GM12878 (cell line): Measurements from ENCODE around the gene STAG1. TPM values are rescaled to one million over a fixed set of nuclear protein-coding genes. Genes with fewer than 3 reads are reported as not detected.

Source experiments
- ATAC-seq: fragments of 200-7000 bp; cut with Tn5 transposase; 3 replicates; pipeline ENCODE4 v1.9.1; 2020; ENCODE audit warnings: mild to moderate bottlenecking, moderate library complexity
- BruUV-seq: library from RNA; stranded (reverse); fragments of 400-500 nt; replicated peaks from 2 replicates; lab custom pipeline; 2021; lab: Mats Ljungman, UMichigan
- CTCF ChIA-PET: fragments of 300-600 bp; sonication (Branson Sonifier 250); formaldehyde crosslinking; extraction: SDS; loops from one replicate; lab custom pipeline; 2021; ENCODE audit warnings: inconsistent platforms; lab: Yijun Ruan, JAX
- POLR2A ChIA-PET: fragments of 350-600 bp; formaldehyde crosslinking; extraction: SDS; loops from one replicate; lab custom pipeline; 2021; ENCODE audit warnings: inconsistent platforms; lab: Charles Lee
- RAD21 ChIA-PET: fragments of 300-600 bp; sonication (Branson Sonifier 250); formaldehyde crosslinking; loops from one replicate; lab custom pipeline; 2023; ENCODE audit warnings: antibody characterized with exemption; ENCODE audit not compliant: unreplicated experiment; lab: Charles Lee
- SMC1A ChIA-PET: fragments of 300-600 bp; sonication (Branson Sonifier 250); formaldehyde crosslinking; loops from one replicate; lab custom pipeline; 2023; ENCODE audit not compliant: unreplicated experiment, uncharacterized antibody; lab: Charles Lee
- DNase-seq: peaks from one replicate; pipeline ENCODE4 v3.0.0-alpha.2; 2011; ENCODE audit warnings: low read depth, low spot score
- FAIRE-seq: peaks from 3 replicates; lab custom pipeline; 2011; peaks lifted over from hg19 to GRCh38; lab: Jason Lieb, UNC
- H2AFZ ChIP-seq: 2 replicates; pipeline ENCODE4 v1.6.0; 2011; ENCODE audit warnings: low read depth, low read length, control low read depth; ENCODE audit not compliant: control insufficient read depth
- H3K27ac ChIP-seq: 2 replicates; pipeline ENCODE4 v1.5.1; 2011; ENCODE audit warnings: control low read depth; ENCODE audit not compliant: control insufficient read depth, insufficient read depth
- H3K27me3 ChIP-seq, 2 experiments: replicated peaks in 1 of 2; 2 replicates each; pipeline versions ENCODE4 v1.6.0 to v1.6.1; 2011; ENCODE audit warnings: low read length in 1 of 2; ENCODE audit not compliant: control insufficient read depth in 2 of 2, insufficient read depth in 2 of 2
- H3K36me3 ChIP-seq, 2 experiments: 2 replicates each; pipeline ENCODE4 v1.5.1; 2011; ENCODE audit warnings: low read length in 1 of 2; ENCODE audit not compliant: control insufficient read depth in 2 of 2, insufficient read depth in 2 of 2
- H3K4me1 ChIP-seq: 2 replicates; pipeline ENCODE4 v1.6.1; 2011; ENCODE audit warnings: mild to moderate bottlenecking, low read length, moderate library complexity, mixed read lengths; ENCODE audit not compliant: control insufficient read depth, insufficient read depth
- H3K4me2 ChIP-seq: 2 replicates; pipeline ENCODE4 v1.6.0; 2011; ENCODE audit warnings: control low read depth; ENCODE audit not compliant: control insufficient read depth, insufficient read depth
- H3K4me3 ChIP-seq: fragments of 200-600 bp; sonication (generic); 2 replicates; pipeline ENCODE4 v1.5.1; 2016
- H3K79me2 ChIP-seq: 2 replicates; pipeline ENCODE4 v1.6.0; 2011; ENCODE audit warnings: low read length; ENCODE audit not compliant: control insufficient read depth, insufficient read depth
- H3K9ac ChIP-seq: 2 replicates; pipeline ENCODE4 v1.8.0; 2011; ENCODE audit warnings: low read length, control low read depth, mixed read lengths; ENCODE audit not compliant: control insufficient read depth, insufficient read depth
- H3K9me3 ChIP-seq: replicated peaks from 3 replicates; pipeline ENCODE4 v1.5.1; 2011; ENCODE audit warnings: mild to moderate bottlenecking, low read length; ENCODE audit not compliant: control insufficient read depth, insufficient read depth
- H4K20me1 ChIP-seq: 2 replicates; pipeline ENCODE4 v1.6.0; 2011; ENCODE audit not compliant: control insufficient read depth, insufficient read depth
- CEBPB ChIP-seq, 2 experiments: fragments of 150-350 bp in 1 of 2; IDR thresholded peaks; 2 replicates each; pipeline ENCODE4 v1.6.1; 2012 to 2014; ENCODE audit warnings: low read depth in 2 of 2, low read length in 2 of 2, borderline replicate concordance in 1 of 2, inconsistent platforms in 1 of 2
- CREB1 ChIP-seq: IDR thresholded peaks from 2 replicates; pipeline ENCODE4 v1.6.1; 2012; ENCODE audit warnings: low read depth, mild to moderate bottlenecking, inconsistent platforms
- EED ChIP-seq: sonication (generic); IDR thresholded peaks from 2 replicates; pipeline ENCODE4 v1.6.1; 2016; ENCODE audit warnings: antibody characterized with exemption, low read depth
- NR2F1 ChIP-seq: fragments of 450-650 bp; conservative IDR thresholded peaks from 2 replicates; pipeline ENCODE4 v1.6.1; 2017; ENCODE audit warnings: mild to moderate bottlenecking
- PBX3 ChIP-seq: IDR thresholded peaks from 2 replicates; pipeline ENCODE4 v1.6.1; 2011; ENCODE audit warnings: mild to moderate bottlenecking, low read depth, low read length, moderate library complexity; ENCODE audit not compliant: insufficient replicate concordance
- SMARCA5 ChIP-seq: fragments of 450-650 bp; IDR thresholded peaks from 2 replicates; pipeline ENCODE4 v1.6.1; 2017; ENCODE audit warnings: mild to moderate bottlenecking
- TAF1 ChIP-seq: IDR thresholded peaks from 2 replicates; pipeline ENCODE4 v1.6.1; 2011; ENCODE audit warnings: mild to moderate bottlenecking, low read depth, low read length, borderline replicate concordance
- TCF3 ChIP-seq: IDR thresholded peaks from 2 replicates; pipeline ENCODE4 v1.6.1; 2012; ENCODE audit warnings: low read depth, mild to moderate bottlenecking, low read length, borderline replicate concordance; ENCODE audit not compliant: insufficient read depth
- YBX1 ChIP-seq: fragments of 450-650 bp; IDR thresholded peaks from 2 replicates; pipeline ENCODE4 v1.6.1; 2016; ENCODE audit warnings: antibody characterized with exemption
- ZBTB40 ChIP-seq: fragments of 450-650 bp; IDR thresholded peaks from 2 replicates; pipeline ENCODE4 v1.6.1; 2016; ENCODE audit warnings: mild to moderate bottlenecking, moderate library complexity, borderline replicate concordance
- WGBS: methylation state at CpG from one replicate; pipeline ENCODE4 v1.1.6; 2016; ENCODE audit warnings: low lambda C conversion rate; ENCODE audit not compliant: insufficient replicate concordance, insufficient coverage; ENCODE audit errors: missing lambda C conversion rate; 5-methylcytosine and 5-hydroxymethylcytosine counted together
- in situ Hi-C: fragments of 300-500 bp; cut with MboI; formaldehyde crosslinking; loops from 9 replicates; pipeline ENCODE4 v1.14.3; 2018; ENCODE audit warnings: mixed read lengths
- intact Hi-C: fragments of 100-400 bp; cut with micrococcal nuclease; formaldehyde crosslinking; loops from one replicate; pipeline ENCODE4 v1.14.2; 2022; ENCODE audit not compliant: unreplicated experiment
- polyA plus RNA-seq, 11 experiments: library from polyadenylated mRNA; depleted of rRNA in 4 of 11; unstranded in 6 of 11; stranded (reverse) in 5 of 11; fragments of >200 nt; fragmentation: Nextera tagmentation in 4 of 11; fragmentation: Illumina TruSeq in 1 of 11; extraction: Ambion mirVana in 4 of 11; extraction: Trizol in 1 of 11; gene quantifications; 1 replicate in 1 of 11; 2 replicates in 10 of 11; pipeline versions ENCODE4 v1.2.1 to v1.2.3, GENCODE V29; 2011 to 2016; ENCODE audit warnings: inconsistent platforms in 2 of 11, missing spikeins in 2 of 11, low read depth in 1 of 11
- total RNA-seq, 4 experiments: library from RNA; depleted of rRNA in 3 of 4; stranded (reverse); fragments of >200 nt in 3 of 4; fragmentation: Illumina TruSeq in 1 of 4; extraction: Trizol in 1 of 4; gene quantifications; 2 replicates each; pipeline versions ENCODE4 v1.2.1 to v1.2.3, GENCODE V29; 2013 to 2021
- TF ChIP-seq, protein P1 (sequence below): IDR thresholded peaks from 2 replicates; pipeline ENCODE4 v1.6.1; 2012; ENCODE audit warnings: low read depth, low read length, improper control_type of control experiment

STAG1 gene
- total and polyA plus RNA-seq, 10 of the 15 experiments (the other 5 are each of a cell fraction or from before 2014, with no cell fraction given): 4.4 to 30.1 (median 20.2) TPM

GRCh38 chr3:136432685-136433084 lies 319.5 kb downstream of the STAG1 start:
- ChIA-PET SMC1A (interaction anchor here (0.6 to 1.1 kb wide), 3 partner anchors 46 to 948 kb away, joined by 3 to 4 read pairs (median 3); no protein-coding TSS in a partner anchor), CTCF (interaction anchor here (1.5 to 1.8 kb wide), 2 partner anchors 41 to 320 kb away, joined by 3 to 7 read pairs; partner anchors contain the start of gene STAG1), POLR2A (no interaction called here), RAD21 (no interaction called here)
- Histone ChIP-seq H3K4me1 (no peaks in the 10 kb centered on the region), H3K4me3 (no peak overlapping the region), H4K20me1 (no peaks in the 10 kb centered on the region), H3K9me3 (no peaks in the 10 kb centered on the region), H3K27me3 (no peaks in the 10 kb centered on the region), H2AFZ (no peak overlapping the region), H3K27ac (no peak overlapping the region), H3K4me2 (no peak overlapping the region), H3K36me3 (peaks cover 0 to 2% of the 10 kb centered on the region in 2 experiments; a peak in 2 of 4 replicates), H3K9ac (no peak overlapping the region), H3K79me2 (no peaks in the 10 kb centered on the region)
- no TSS peak for BruUV-seq
- WGBS: 97% methylated on average over 4 of the region's 4 CpGs
- FAIRE-seq (no peak), DNase-seq (no peak), ATAC-seq (no peak)
- intact Hi-C loops (no loop called here), in situ Hi-C loops (no loop called here)
- TF ChIP-seq CEBPB (IDR thresholded peaks at IDR 0.05; ENCODE audit: borderline replicate concordance in 1 of 2, low read depth in 2 of 2, low read length in 2 of 2) (no peak), TCF3 (no peak), NR2F1 (no peak), YBX1 (no peak)

DNA sequence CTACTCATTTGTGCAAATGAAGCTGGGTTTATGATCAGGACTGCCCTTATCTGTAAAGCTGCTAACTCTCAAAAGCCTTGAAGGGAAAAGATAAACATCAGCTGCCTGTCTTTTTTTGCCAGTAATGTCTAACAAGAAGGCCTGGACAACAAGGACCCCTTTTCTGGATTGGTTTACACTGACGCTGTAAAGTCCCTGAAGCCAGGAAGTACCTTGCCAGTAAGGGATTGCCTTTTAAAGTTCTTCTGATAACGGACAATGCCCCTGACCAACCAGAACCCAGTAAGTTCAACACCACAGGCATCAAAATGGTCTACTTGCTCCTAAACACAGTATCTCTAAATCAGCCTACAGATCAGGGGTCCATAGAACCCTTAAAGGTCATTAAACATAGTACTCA lies 324.0 kb downstream of the STAG1 start:
- Histone ChIP-seq H3K9me3 (no peaks in the 10 kb centered on the region), H3K79me2 (no peaks in the 10 kb centered on the region), H3K4me2 (no peak overlapping the region), H2AFZ (no peak overlapping the region), H3K27ac (no peak overlapping the region), H3K36me3 (peaks cover 0 to 2% of the 10 kb centered on the region in 2 experiments; a peak in 2 of 4 replicates), H3K27me3 (no peaks in the 10 kb centered on the region), H3K9ac (no peak overlapping the region), H3K4me3 (no peak overlapping the region), H3K4me1 (no peaks in the 10 kb centered on the region), H4K20me1 (no peaks in the 10 kb centered on the region)
- FAIRE-seq: no peak
- intact Hi-C loops (no loop called here), in situ Hi-C loops (no loop called here)
- WGBS: 100% methylated on average over 2 of the region's 2 CpGs
- POLR2A ChIA-PET: no interaction called here
- DNase-seq: no peak
- CTCF ChIA-PET: interaction anchor here (0.9 to 1.3 kb wide), 2 partner anchors 10 to 37 kb away, joined by 3 to 5 read pairs; no protein-coding TSS in a partner anchor
- SMC1A ChIA-PET: interaction anchor here (1.2 kb wide), 1 partner anchor 8 kb away, joined by 3 read pairs; no protein-coding TSS in a partner anchor
- no peak for ATAC-seq
- RAD21 ChIA-PET: interaction anchor here (0.6 to 1.4 kb wide), 3 partner anchors 10 to 324 kb away, joined by 3 to 4 read pairs (median 4); partner anchors contain the start of gene STAG1
- no TSS peak for BruUV-seq
- TF ChIP-seq PBX3 (no peak), ZBTB40 (no peak), EED (no peak), CREB1 (no peak), TAF1 (no peak), SMARCA5 (no peak)
- TF ChIP-seq, protein P1, sequence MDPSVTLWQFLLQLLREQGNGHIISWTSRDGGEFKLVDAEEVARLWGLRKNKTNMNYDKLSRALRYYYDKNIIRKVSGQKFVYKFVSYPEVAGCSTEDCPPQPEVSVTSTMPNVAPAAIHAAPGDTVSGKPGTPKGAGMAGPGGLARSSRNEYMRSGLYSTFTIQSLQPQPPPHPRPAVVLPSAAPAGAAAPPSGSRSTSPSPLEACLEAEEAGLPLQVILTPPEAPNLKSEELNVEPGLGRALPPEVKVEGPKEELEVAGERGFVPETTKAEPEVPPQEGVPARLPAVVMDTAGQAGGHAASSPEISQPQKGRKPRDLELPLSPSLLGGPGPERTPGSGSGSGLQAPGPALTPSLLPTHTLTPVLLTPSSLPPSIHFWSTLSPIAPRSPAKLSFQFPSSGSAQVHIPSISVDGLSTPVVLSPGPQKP: no peak
